Left ventricle myocardium inferior (tissue), 1 donor: ENCODE results near the gene TMEM43. TPM values are rescaled to one million over a fixed set of nuclear protein-coding genes. Genes with fewer than 3 reads are reported as not detected.

Source experiments
- DNase-seq: peaks from one replicate; pipeline ENCODE4 v3.0.0-alpha.2; 2020
- H3K27ac ChIP-seq: fragments of 200-600 bp; replicated peaks from 2 replicates; pipeline ENCODE4 v1.8.0; 2021
- H3K27me3 ChIP-seq: fragments of 200-600 bp; 2 replicates; pipeline ENCODE4 v1.8.0; 2021; ENCODE audit warnings: low read depth
- H3K36me3 ChIP-seq: fragments of 200-600 bp; 2 replicates; pipeline ENCODE4 v1.8.0; 2021
- H3K4me1 ChIP-seq: fragments of 200-600 bp; 2 replicates; pipeline ENCODE4 v1.8.0; 2021
- H3K4me3 ChIP-seq: fragments of 200-600 bp; 2 replicates; pipeline ENCODE4 v1.8.0; 2021; ENCODE audit warnings: mild to moderate bottlenecking, moderate library complexity
- H3K9me3 ChIP-seq: fragments of 200-600 bp; replicated peaks from 2 replicates; pipeline ENCODE4 v1.8.0; 2021
- CTCF ChIP-seq: fragments of 200-600 bp; IDR thresholded peaks from 2 replicates; pipeline ENCODE4 v1.8.0; 2021; ENCODE audit warnings: antibody characterized with exemption, mild to moderate bottlenecking, borderline replicate concordance
- intact Hi-C: fragments of 100-400 bp; cut with micrococcal nuclease; formaldehyde crosslinking; loops from one replicate; pipeline ENCODE4 v1.11.0; 2022
- total RNA-seq: library from RNA; stranded (reverse); fragmentation: NEBNext Ultra II Directional; extraction: Animal tissue kit (Norgen Biotek cat#: 25700); gene quantifications from one replicate; pipeline ENCODE4 v1.2.1, GENCODE V29; 2021
- donor health status: DM: no; HTN: yes; CAD: no; lungs with severe emphysema.

TMEM43 gene
- total RNA-seq, 1 donor from 2014 or later = 44.4 TPM

- no peaks in the 10 kb centered on the region for H3K4me1 ChIP-seq
- DNase-seq = no peak
- TF ChIP-seq CTCF = no peak
- H3K36me3 ChIP-seq = peaks cover 47% of the 10 kb centered on the region
- H3K4me3 ChIP-seq = no peak overlapping the region
- H3K27ac ChIP-seq = no peak overlapping the region
- intact Hi-C loops = no loop called here
- H3K27me3 ChIP-seq = no peaks in the 10 kb centered on the region
- H3K9me3 ChIP-seq = no peaks in the 10 kb centered on the region
Observed at GRCh38 chr3:14188041-14188754, 63.3 kb downstream of the TMEM43 start.

Other genes with a start within 250 kb of the TMEM43 start
- not detected for gene WNT7A, start 245.0 kb upstream of the TMEM43 start, total RNA-seq
- 37.6 TPM for gene CHCHD4, start 182 bp upstream of the TMEM43 start, total RNA-seq
- 10.4 TPM for gene XPC, start 53.5 kb downstream of the TMEM43 start, total RNA-seq
- gene LSM3, start 53.8 kb downstream of the TMEM43 start, total RNA-seq = 16.8 TPM